ENCODE data around the gene ERVV-1. TPM values are rescaled to one million over a fixed set of nuclear protein-coding genes. Genes with fewer than 3 reads are reported as not detected.

The ERVV-1 gene
- total and polyA plus RNA-seq, 2 of the 13 experiments (the other 11 are each of a cell fraction or from before 2014, with no cell fraction given) = not detected

DNA sequence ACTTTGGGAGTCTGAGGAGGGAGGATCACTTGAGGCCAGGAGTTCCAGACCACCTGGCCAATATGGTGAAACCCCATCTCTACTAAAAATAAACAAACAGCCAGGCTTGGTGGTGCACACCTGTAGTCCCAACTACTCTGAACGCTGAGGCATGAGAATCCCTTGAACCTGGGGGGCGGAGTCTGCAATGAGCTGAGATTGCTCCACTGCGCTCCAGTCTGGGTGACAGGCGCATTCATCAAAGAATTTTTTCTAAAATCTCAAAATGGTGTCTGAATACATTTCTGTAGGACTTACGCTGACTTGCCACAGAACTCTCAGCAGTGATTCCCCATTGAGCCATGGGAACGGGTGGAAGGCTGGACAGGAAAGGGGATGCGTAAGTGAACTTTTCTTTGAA lies 18.0 kb upstream of the ERVV-1 start (continued):
- TF ChIP-seq HMGXB3 (CRISPR knock-in tag; IDR thresholded peaks at IDR 0.05; ENCODE audit: borderline replicate concordance) = no peak
- no peak for TF ChIP-seq FOXO4 (CRISPR knock-in tag; conservative IDR thresholded peaks at IDR 0.05)
- TF ChIP-seq ZFP36 (IDR thresholded peaks at IDR 0.05; ENCODE audit: borderline replicate concordance, low read depth, low read length, partially characterized antibody) = no peak
- TF ChIP-seq POLR2G (IDR thresholded peaks at IDR 0.05; ENCODE audit: low read depth, low read length) = no peak

DNA sequence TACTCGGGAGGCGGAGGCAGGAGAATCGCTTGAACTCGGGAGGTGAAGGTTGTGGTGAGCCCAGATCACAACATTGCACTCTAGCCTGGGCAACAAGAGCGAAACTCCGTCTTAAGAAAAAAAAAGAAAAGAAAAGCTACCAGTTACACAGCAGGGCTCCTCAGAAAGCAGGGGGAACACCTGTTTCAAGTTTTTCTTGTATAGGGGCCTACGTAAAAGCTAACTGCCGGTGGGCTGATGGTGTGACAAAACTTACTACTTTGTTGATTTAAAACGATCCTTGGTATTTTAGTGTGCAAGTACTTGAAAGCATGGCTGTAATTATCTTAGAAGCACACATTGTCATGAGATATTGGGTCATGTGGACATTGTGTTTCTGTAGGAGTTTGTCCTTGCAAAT lies 15.7 kb upstream of the ERVV-1 start:
- no peak overlapping the region for H3K4me3 ChIP-seq (replicated peaks in 1 of 3; ENCODE audit: insufficient read depth in 1 of 3, low read depth in 2 of 3, low read length in 3 of 3)
- H3K27ac ChIP-seq (ENCODE audit: extremely low read length, insufficient read depth, low read length) = no peak overlapping the region
- H2AFZ ChIP-seq (ENCODE audit: low read length) = no peak overlapping the region
- in situ Hi-C loops (cut with HindIII; ENCODE audit: extremely low pct_ligation_motif_present, low pct_unique_long_range_greater_than_20kb) (no loop called here), intact Hi-C loops (cut with micrococcal nuclease; ENCODE audit: unreplicated experiment) (no loop called here)
- H3K36me3 ChIP-seq (replicated peaks in 1 of 2; ENCODE audit: control insufficient read depth in 1 of 2, insufficient read depth in 2 of 2, low read length in 2 of 2) = no peaks in the 10 kb centered on the region
- no peak overlapping the region for H3K9ac ChIP-seq (ENCODE audit: insufficient read depth, low read depth, low read length)
- 71% methylated on average over 9 of the region's 9 CpGs for WGBS (ENCODE audit: low lambda C conversion rate)
- no peaks in the 10 kb centered on the region for H4K20me1 ChIP-seq (ENCODE audit: insufficient read depth, low read length)
- H3K4me2 ChIP-seq (ENCODE audit: low read depth, low read length) = no peak overlapping the region
- H3K79me2 ChIP-seq (ENCODE audit: insufficient read depth, low read length) = no peaks in the 10 kb centered on the region
- H3K27me3 ChIP-seq (ENCODE audit: control insufficient read depth in 1 of 2, insufficient read depth in 2 of 2, low read length in 2 of 2) = no peaks in the 10 kb centered on the region
- CTCF ChIA-PET (ENCODE audit: low intra/inter-chr PET ratio, low total read pairs) = no interaction called here
- no peak for ATAC-seq
- DNase-seq (ENCODE audit: low spot score) = no peak
- no peaks in the 10 kb centered on the region for H3K4me1 ChIP-seq (ENCODE audit: insufficient read depth, low read length)
- no peak for FAIRE-seq
- POLR2A ChIA-PET = no interaction called here
- peaks cover 50% of the 10 kb centered on the region for H3K9me3 ChIP-seq (ENCODE audit: low read length)
- BruUV-seq (replicated peaks) = no TSS peak
- TF ChIP-seq ZNF432 (CRISPR knock-in tag; IDR thresholded peaks at IDR 0.05; ENCODE audit: borderline replicate concordance) = no peak
- no peak for TF ChIP-seq ZNF136 (CRISPR knock-in tag; IDR thresholded peaks at IDR 0.05; ENCODE audit: low read depth)
- TF ChIP-seq, protein P1, sequence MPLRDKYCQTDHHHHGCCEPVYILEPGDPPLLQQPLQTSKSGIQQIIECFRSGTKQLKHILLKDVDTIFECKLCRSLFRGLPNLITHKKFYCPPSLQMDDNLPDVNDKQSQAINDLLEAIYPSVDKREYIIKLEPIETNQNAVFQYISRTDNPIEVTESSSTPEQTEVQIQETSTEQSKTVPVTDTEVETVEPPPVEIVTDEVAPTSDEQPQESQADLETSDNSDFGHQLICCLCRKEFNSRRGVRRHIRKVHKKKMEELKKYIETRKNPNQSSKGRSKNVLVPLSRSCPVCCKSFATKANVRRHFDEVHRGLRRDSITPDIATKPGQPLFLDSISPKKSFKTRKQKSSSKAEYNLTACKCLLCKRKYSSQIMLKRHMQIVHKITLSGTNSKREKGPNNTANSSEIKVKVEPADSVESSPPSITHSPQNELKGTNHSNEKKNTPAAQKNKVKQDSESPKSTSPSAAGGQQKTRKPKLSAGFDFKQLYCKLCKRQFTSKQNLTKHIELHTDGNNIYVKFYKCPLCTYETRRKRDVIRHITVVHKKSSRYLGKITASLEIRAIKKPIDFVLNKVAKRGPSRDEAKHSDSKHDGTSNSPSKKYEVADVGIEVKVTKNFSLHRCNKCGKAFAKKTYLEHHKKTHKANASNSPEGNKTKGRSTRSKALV (CRISPR knock-in tag; IDR thresholded peaks at IDR 0.05) = no peak
- no peak for TF ChIP-seq ELF4 (CRISPR knock-in tag; IDR thresholded peaks at IDR 0.05; ENCODE audit: borderline replicate concordance)
- TF ChIP-seq ZSCAN20 (CRISPR knock-in tag; IDR thresholded peaks at IDR 0.05; ENCODE audit: borderline replicate concordance) = no peak
- no peak for TF ChIP-seq TRIM24 (CRISPR knock-in tag; IDR thresholded peaks at IDR 0.05)
- no peak for TF ChIP-seq ZNF513 (CRISPR knock-in tag; conservative IDR thresholded peaks at IDR 0.05)
- no peak for TF ChIP-seq NFATC3 (CRISPR knock-in tag; IDR thresholded peaks at IDR 0.05)
- no peak for TF ChIP-seq ZNF878 (CRISPR knock-in tag; IDR thresholded peaks at IDR 0.05)
- TF ChIP-seq ZNF629 (CRISPR knock-in tag; conservative IDR thresholded peaks at IDR 0.05) = no peak
